HEK293 (cell line): Measurements from ENCODE around the gene JUND.
A peak's percentile ranks its signal among the peaks of the same experiment; 100 is the strongest.

Source experiments
- PRDM4 ChIP-seq: fragments of 450-650 bp; formaldehyde crosslinking; IDR thresholded peaks from 2 replicates; pipeline ENCODE4 v1.5.1; 2017; ENCODE audit warnings: missing biosample characterization, missing genetic modification characterization
- ZEB2 ChIP-seq: fragments of 450-650 bp; formaldehyde crosslinking; IDR thresholded peaks from 2 replicates; pipeline ENCODE4 v1.5.1; 2016; ENCODE audit warnings: missing biosample characterization, missing genetic modification characterization
- TF ChIP-seq, protein P1 (sequence below): fragments of 450-650 bp; formaldehyde crosslinking; IDR thresholded peaks from 2 replicates; pipeline ENCODE4 v1.5.1; 2016; ENCODE audit warnings: missing biosample characterization, missing genetic modification characterization

DNA sequence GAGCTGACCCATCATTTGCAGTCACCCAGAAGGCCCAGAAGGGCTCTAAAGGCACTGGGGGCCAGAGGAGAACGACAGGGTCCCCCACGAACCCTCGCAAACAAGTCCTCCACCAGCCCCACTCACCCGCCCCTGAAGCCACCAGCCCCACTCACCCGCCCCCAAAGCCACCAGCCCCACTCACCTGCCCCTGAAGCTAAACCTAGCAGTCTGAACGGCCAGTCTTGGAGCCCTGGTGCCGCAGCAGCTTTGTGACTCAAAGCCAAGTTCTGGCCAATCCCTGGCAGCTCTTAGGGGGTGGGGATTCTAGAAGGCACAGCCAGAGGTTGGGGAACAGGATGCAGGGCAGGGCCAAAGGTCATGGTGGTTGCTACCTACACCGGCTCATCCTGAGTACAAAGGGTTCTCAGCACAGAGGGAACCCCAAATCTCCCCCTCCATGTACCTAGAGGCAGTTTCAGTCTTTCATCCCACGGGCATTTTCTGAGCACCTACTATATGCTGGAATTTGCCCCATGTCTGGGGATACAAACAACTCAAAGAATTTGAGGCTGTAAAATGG, 7.1 kb downstream of the JUND start, which contains the start of gene IQCN:
- TF ChIP-seq ZEB2 (tag by site-specific recombination) (no peak), PRDM4 (peak; percentile 21; the same call in 1 of the 2 replicates)
- TF ChIP-seq, protein P1, sequence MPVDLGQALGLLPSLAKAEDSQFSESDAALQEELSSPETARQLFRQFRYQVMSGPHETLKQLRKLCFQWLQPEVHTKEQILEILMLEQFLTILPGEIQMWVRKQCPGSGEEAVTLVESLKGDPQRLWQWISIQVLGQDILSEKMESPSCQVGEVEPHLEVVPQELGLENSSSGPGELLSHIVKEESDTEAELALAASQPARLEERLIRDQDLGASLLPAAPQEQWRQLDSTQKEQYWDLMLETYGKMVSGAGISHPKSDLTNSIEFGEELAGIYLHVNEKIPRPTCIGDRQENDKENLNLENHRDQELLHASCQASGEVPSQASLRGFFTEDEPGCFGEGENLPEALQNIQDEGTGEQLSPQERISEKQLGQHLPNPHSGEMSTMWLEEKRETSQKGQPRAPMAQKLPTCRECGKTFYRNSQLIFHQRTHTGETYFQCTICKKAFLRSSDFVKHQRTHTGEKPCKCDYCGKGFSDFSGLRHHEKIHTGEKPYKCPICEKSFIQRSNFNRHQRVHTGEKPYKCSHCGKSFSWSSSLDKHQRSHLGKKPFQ (tag by site-specific recombination) = no peak
